GM23248 (cell line): ENCODE data around the gene STK32B. TPM values are rescaled to one million over a fixed set of nuclear protein-coding genes. Genes with fewer than 3 reads are reported as not detected.

Experiments
- DNase-seq: peaks from one replicate; pipeline ENCODE4 v3.0.0-alpha.2; 2015
- H2AFZ ChIP-seq: fragments of 200-600 bp; sonication (generic); 2 replicates; pipeline ENCODE4 v1.6.1; 2016; ENCODE audit warnings: antibody characterized with exemption
- H3F3A ChIP-seq: fragments of 200-600 bp; sonication (generic); 2 replicates; pipeline ENCODE4 v1.6.1; 2016; ENCODE audit warnings: mild to moderate bottlenecking, antibody characterized with exemption, mixed run types; ENCODE audit not compliant: insufficient read depth
- H3K27ac ChIP-seq: fragments of 200-600 bp; sonication (generic); 2 replicates; pipeline ENCODE4 v1.5.1; 2016; ENCODE audit warnings: mild to moderate bottlenecking
- H3K27me3 ChIP-seq: fragments of 200-600 bp; sonication (generic); replicated peaks from 2 replicates; pipeline ENCODE4 v1.6.1; 2016; ENCODE audit warnings: mild to moderate bottlenecking; ENCODE audit not compliant: insufficient read depth
- H3K36me3 ChIP-seq: fragments of 200-600 bp; sonication (generic); 2 replicates; pipeline ENCODE4 v1.6.1; 2016; ENCODE audit warnings: low read depth, mild to moderate bottlenecking
- H3K4me1 ChIP-seq: fragments of 200-600 bp; sonication (generic); 2 replicates; pipeline ENCODE4 v1.6.1; 2016; ENCODE audit warnings: mild to moderate bottlenecking; ENCODE audit not compliant: insufficient read depth
- H3K4me2 ChIP-seq: fragments of 200-600 bp; sonication (generic); one replicate; pipeline ENCODE4 v1.6.1; 2016; ENCODE audit warnings: mild to moderate bottlenecking; ENCODE audit not compliant: unreplicated experiment
- H3K4me3 ChIP-seq: fragments of 200-600 bp; sonication (generic); 2 replicates; pipeline ENCODE4 v1.5.1; 2016; ENCODE audit warnings: mild to moderate bottlenecking
- H3K79me2 ChIP-seq: fragments of 200-600 bp; sonication (generic); 2 replicates; pipeline ENCODE4 v1.6.1; 2016; ENCODE audit warnings: mild to moderate bottlenecking; ENCODE audit not compliant: insufficient read depth
- H3K9ac ChIP-seq: fragments of 200-600 bp; sonication (generic); 2 replicates; pipeline ENCODE4 v1.6.1; 2016; ENCODE audit warnings: mild to moderate bottlenecking
- H3K9me2 ChIP-seq: fragments of 200-600 bp; sonication (generic); 2 replicates; pipeline ENCODE4 v1.6.1; 2016; ENCODE audit warnings: mixed run types, mild to moderate bottlenecking, moderate library complexity; ENCODE audit not compliant: insufficient read depth
- H3K9me3 ChIP-seq: fragments of 200-600 bp; sonication (generic); one replicate; pipeline ENCODE4 v1.6.1; 2017; ENCODE audit warnings: low read depth
- H4K20me1 ChIP-seq: fragments of 200-600 bp; sonication (generic); 2 replicates; pipeline ENCODE4 v1.6.0; 2016; ENCODE audit not compliant: insufficient read depth
- EZH2 ChIP-seq: fragments of 200-600 bp; sonication (generic); IDR thresholded peaks from 2 replicates; pipeline ENCODE4 v1.6.1; 2018; ENCODE audit warnings: antibody characterized with exemption, mild to moderate bottlenecking; ENCODE audit not compliant: insufficient read depth, poor library complexity, severe bottlenecking
- EZH2phosphoT487 ChIP-seq: fragments of 200-600 bp; sonication (generic); IDR thresholded peaks from 2 replicates; pipeline ENCODE4 v1.6.1; 2018; ENCODE audit warnings: antibody characterized with exemption, moderate library complexity, mild to moderate bottlenecking, low read depth; ENCODE audit not compliant: insufficient read depth
- WGBS, 2 experiments: methylation state at CpG; one replicate each; pipeline ENCODE4 v1.1.6; 2015 to 2017; ENCODE audit warnings: low lambda C conversion rate in 2 of 2, low coverage in 1 of 2; ENCODE audit errors: missing lambda C conversion rate in 2 of 2; 5-methylcytosine and 5-hydroxymethylcytosine counted together
- in situ Hi-C: fragments of 300-500 bp; cut with MboI; formaldehyde crosslinking; loops from 2 replicates; pipeline ENCODE4 v1.15.0; 2020
- polyA plus RNA-seq: library from polyadenylated mRNA; unstranded; fragments of >200 nt; fragmentation: Nextera tagmentation; extraction: Ambion mirVana; gene quantifications from 2 replicates; pipeline ENCODE4 v1.2.1, GENCODE V29; 2016
- total RNA-seq: library from RNA; depleted of rRNA; stranded (reverse); fragments of >200 nt; shearing (Covaris generic); gene quantifications from 2 replicates; pipeline ENCODE4 v1.2.3, GENCODE V29; 2014

The STK32B gene
- total and polyA plus RNA-seq, 2 experiments from 2014 or later = 4.9 to 6.1 TPM

DNA sequence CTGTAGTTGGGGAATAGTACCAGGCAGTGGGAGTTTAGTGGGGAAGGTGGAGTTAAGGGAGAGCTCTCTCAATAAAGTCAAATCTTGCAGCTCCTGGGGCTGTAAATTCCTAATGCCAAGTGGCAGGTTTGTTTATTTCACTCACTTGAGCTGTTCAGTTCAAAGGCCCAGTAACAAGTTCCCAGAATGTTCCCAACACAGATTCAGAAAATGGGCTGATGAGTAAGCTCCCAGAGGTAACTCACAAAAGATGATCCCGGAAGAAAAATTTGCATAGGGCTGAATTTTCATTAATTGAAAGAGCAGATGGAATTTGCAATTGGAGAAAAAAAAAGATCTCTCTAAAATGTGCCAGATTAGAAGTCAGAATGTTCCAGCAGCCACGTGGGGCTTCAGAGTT is 370.9 kb downstream of the STK32B start:
- in situ Hi-C loops = no loop called here
- TF ChIP-seq EZH2phosphoT487 = no peak
- TF ChIP-seq EZH2 = no peak
- 48% methylated on average over 2 of the region's 2 CpGs for WGBS, 2 experiments

DNA sequence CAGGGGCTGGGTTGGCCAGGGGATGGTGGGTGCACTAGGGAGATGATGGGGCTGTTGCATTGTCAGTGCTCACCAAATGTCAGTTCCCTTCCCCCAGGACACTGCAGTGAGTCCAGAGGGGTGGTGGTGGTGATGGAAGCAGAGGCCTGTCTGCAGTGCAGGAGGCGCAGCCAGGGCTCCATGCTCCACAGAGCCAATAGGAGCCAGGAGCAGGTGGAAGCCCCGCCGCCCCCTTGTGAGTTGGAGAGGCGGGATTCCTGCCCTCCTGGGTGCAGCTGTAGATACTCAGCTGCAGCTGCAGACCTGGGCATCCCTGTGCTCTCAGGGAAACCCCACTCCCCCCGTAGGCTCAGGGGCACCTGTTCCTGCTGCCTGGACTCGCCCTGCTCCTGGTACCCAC is 372.4 kb downstream of the STK32B start:
- 74 to 78% methylated on average over 6 of the region's 6 CpGs for WGBS, 2 experiments
- Histone ChIP-seq H3K27ac (no peak overlapping the region), H3K9me3 (no peaks in the 10 kb centered on the region), H2AFZ (no peak overlapping the region), H3K4me1 (no peaks in the 10 kb centered on the region), H3K4me2 (no peak overlapping the region), H3K9ac (no peak overlapping the region), H4K20me1 (no peaks in the 10 kb centered on the region), H3K36me3 (no peaks in the 10 kb centered on the region), H3K79me2 (no peaks in the 10 kb centered on the region), H3K9me2 (no peaks in the 10 kb centered on the region), H3K4me3 (no peak overlapping the region), H3K27me3 (no peaks in the 10 kb centered on the region), H3F3A (no peaks in the 10 kb centered on the region)
- TF ChIP-seq EZH2phosphoT487 (no peak), EZH2 (no peak)
- in situ Hi-C loops = no loop called here
- DNase-seq = no peak

More for the DNA sequence above, 370.9 kb downstream of the STK32B start:
- no peaks in the 10 kb centered on the region for H3F3A ChIP-seq
- no peak overlapping the region for H3K4me3 ChIP-seq
- no peaks in the 10 kb centered on the region for H3K79me2 ChIP-seq
- H3K9me3 ChIP-seq = no peaks in the 10 kb centered on the region
- H3K36me3 ChIP-seq = no peaks in the 10 kb centered on the region
- no peaks in the 10 kb centered on the region for H3K27me3 ChIP-seq
- no peaks in the 10 kb centered on the region for H4K20me1 ChIP-seq
- no peak overlapping the region for H3K27ac ChIP-seq
- no peak for DNase-seq
- H3K4me2 ChIP-seq = no peak overlapping the region
- no peak overlapping the region for H3K9ac ChIP-seq
- H2AFZ ChIP-seq = no peak overlapping the region
- H3K4me1 ChIP-seq = no peaks in the 10 kb centered on the region
- no peaks in the 10 kb centered on the region for H3K9me2 ChIP-seq

DNA sequence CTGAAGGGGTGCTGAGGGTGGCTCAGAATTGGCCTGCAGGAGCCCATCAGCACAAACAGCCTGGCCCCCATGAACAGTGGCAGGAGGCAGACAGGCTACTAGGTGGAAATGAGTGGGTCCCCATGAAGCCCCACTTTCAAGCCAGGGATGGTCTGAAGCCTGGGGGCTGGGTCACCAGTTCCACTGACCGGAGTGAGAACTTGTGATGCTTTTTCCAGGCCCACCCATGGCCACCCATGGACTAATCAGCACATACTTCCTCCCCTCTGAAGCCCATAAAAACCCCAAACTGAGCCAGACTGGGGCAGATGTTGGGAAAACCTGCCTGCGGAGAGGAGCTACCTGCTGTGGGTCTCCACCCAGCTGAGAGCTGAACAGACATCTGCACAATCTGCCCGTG is 372.9 kb downstream of the STK32B start:
- no peak overlapping the region for H3K4me3 ChIP-seq
- H3K9me3 ChIP-seq = no peaks in the 10 kb centered on the region
- H3K79me2 ChIP-seq = no peaks in the 10 kb centered on the region
- in situ Hi-C loops = no loop called here
- H2AFZ ChIP-seq = no peak overlapping the region
- H3K9ac ChIP-seq = no peak overlapping the region
- no peaks in the 10 kb centered on the region for H3K27me3 ChIP-seq
- 54 to 56% methylated on average over 2 to 3 of the region's 3 CpGs for WGBS, 2 experiments
- H3F3A ChIP-seq = no peaks in the 10 kb centered on the region
- no peaks in the 10 kb centered on the region for H3K4me1 ChIP-seq
- H3K36me3 ChIP-seq = no peaks in the 10 kb centered on the region
- no peaks in the 10 kb centered on the region for H4K20me1 ChIP-seq
- TF ChIP-seq EZH2phosphoT487 (no peak), EZH2 (no peak)
- no peak overlapping the region for H3K27ac ChIP-seq
- no peak for DNase-seq
- H3K9me2 ChIP-seq = no peaks in the 10 kb centered on the region
- no peak overlapping the region for H3K4me2 ChIP-seq

DNA sequence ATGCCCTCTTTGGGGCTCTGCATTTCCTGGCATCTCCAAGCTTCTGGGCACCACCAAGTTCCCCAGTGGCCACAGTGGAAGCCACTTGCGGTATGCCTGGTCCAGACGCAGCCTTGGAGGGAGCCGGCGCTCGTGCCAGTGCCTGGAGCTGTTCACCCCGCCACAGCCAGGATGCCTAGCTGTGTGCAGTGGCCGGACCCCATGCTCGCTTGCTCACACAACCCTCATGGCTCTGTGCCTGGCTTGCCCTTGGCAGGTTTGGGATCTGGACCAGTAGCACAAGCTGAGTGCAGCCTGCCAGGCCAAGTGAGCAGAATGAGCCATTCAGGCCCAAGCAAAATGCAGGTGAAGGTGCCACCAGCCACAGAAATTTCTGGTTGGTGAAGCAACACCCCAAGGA is 373.6 kb downstream of the STK32B start:
- Histone ChIP-seq H3K27me3 (no peaks in the 10 kb centered on the region), H3K4me2 (no peak overlapping the region), H3K9me2 (no peaks in the 10 kb centered on the region), H3K4me3 (no peak overlapping the region), H3K27ac (no peak overlapping the region), H3K9ac (no peak overlapping the region), H3K36me3 (no peaks in the 10 kb centered on the region), H4K20me1 (no peaks in the 10 kb centered on the region), H3F3A (no peaks in the 10 kb centered on the region), H3K9me3 (no peaks in the 10 kb centered on the region), H3K79me2 (no peaks in the 10 kb centered on the region), H2AFZ (no peak overlapping the region), H3K4me1 (no peaks in the 10 kb centered on the region)
- TF ChIP-seq EZH2 (no peak), EZH2phosphoT487 (no peak)
- in situ Hi-C loops = no loop called here
- no peak for DNase-seq
- WGBS, 2 experiments = 72 to 91% methylated on average over 8 of the region's 8 CpGs

DNA sequence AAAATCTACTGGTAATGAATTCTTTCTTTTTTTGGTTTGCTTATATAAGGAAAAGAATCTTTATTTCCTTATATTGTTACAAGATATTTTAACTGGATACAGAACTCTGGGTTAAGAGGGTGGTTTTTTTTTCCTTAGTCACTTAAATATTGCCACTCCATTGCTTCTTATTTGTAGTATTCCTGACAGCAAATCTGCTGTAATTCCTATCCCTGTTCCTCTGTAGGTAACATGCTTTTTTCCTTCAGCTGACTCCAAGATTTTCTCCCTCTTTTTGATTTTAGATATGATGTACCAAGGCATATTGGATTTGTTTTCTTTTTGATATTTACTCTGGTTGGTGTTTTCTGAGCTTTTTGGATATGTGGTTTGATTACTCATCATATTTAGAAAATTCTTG is 378.5 kb downstream of the STK32B start:
- Histone ChIP-seq H3K4me3 (no peak overlapping the region), H3K27ac (no peak overlapping the region), H3K4me1 (no peaks in the 10 kb centered on the region), H3K9me3 (no peaks in the 10 kb centered on the region), H3K79me2 (no peaks in the 10 kb centered on the region), H3K9ac (no peak overlapping the region), H3K27me3 (no peaks in the 10 kb centered on the region), H3F3A (no peaks in the 10 kb centered on the region), H3K9me2 (no peaks in the 10 kb centered on the region), H2AFZ (no peak overlapping the region), H3K36me3 (no peaks in the 10 kb centered on the region), H3K4me2 (no peak overlapping the region), H4K20me1 (no peaks in the 10 kb centered on the region)
- DNase-seq = no peak
- no peak for TF ChIP-seq EZH2phosphoT487
- no peak for TF ChIP-seq EZH2
- in situ Hi-C loops = no loop called here
